RPMI8226 (cell line): ENCODE measurements around the gene CHRM2.

Experiments
- DNase-seq: peaks from one replicate; pipeline ENCODE4 v3.0.0-alpha.2; 2015

Gene CHRM2

GRCh38 chr7:136897676-136898075, 29.2 kb downstream of the CHRM2 start:
- no peak for DNase-seq

GRCh38 chr7:136900005-136900404, 31.6 kb downstream of the CHRM2 start:
- no peak for DNase-seq

- DNase-seq, result no peak
Observed at GRCh38 chr7:136910771-136911170, 42.3 kb downstream of the CHRM2 start.

- DNase-seq, result peak; percentile 4
Observed at GRCh38 chr7:136911344-136911743, 42.9 kb downstream of the CHRM2 start.

GRCh38 chr7:136912339-136912738, 43.9 kb downstream of the CHRM2 start:
- DNase-seq, result no peak

GRCh38 chr7:136914016-136914415, 45.6 kb downstream of the CHRM2 start:
- DNase-seq, result no peak

- DNase-seq, result no peak
Observed at GRCh38 chr7:136919820-136920219, 51.4 kb downstream of the CHRM2 start.

GRCh38 chr7:136923111-136923667, 54.7 kb downstream of the CHRM2 start:
- no peak for DNase-seq

GRCh38 chr7:136925044-136925443, 56.6 kb downstream of the CHRM2 start:
- no peak for DNase-seq

- DNase-seq, result no peak
Observed at GRCh38 chr7:136925556-136925955, 57.1 kb downstream of the CHRM2 start.

GRCh38 chr7:136931169-136931867, 62.9 kb downstream of the CHRM2 start:
- no peak for DNase-seq

GRCh38 chr7:136937436-136937835, 69.0 kb downstream of the CHRM2 start:
- DNase-seq, result no peak

GRCh38 chr7:136938476-136938875, 70.0 kb downstream of the CHRM2 start:
- no peak for DNase-seq

GRCh38 chr7:136940122-136940521, 71.7 kb downstream of the CHRM2 start:
- DNase-seq, result no peak

GRCh38 chr7:136940917-136941316, 72.5 kb downstream of the CHRM2 start:
- DNase-seq, result no peak

GRCh38 chr7:136941816-136942215, 73.4 kb downstream of the CHRM2 start:
- DNase-seq, result no peak

GRCh38 chr7:136942401-136942800, 73.9 kb downstream of the CHRM2 start:
- DNase-seq, result no peak

- DNase-seq, result no peak
Observed at GRCh38 chr7:136942994-136943393, 74.5 kb downstream of the CHRM2 start.

- no peak for DNase-seq
Observed at GRCh38 chr7:136947347-136947746, 78.9 kb downstream of the CHRM2 start.

- no peak for DNase-seq
Observed at GRCh38 chr7:136950331-136950730, 81.9 kb downstream of the CHRM2 start.

GRCh38 chr7:136953386-136953785, 84.9 kb downstream of the CHRM2 start:
- DNase-seq, result no peak

- DNase-seq, result no peak
Observed at GRCh38 chr7:136956232-136956631, 87.8 kb downstream of the CHRM2 start.

- DNase-seq, result no peak
Observed at GRCh38 chr7:136956671-136957070, 88.2 kb downstream of the CHRM2 start.

GRCh38 chr7:136957391-136957790, 88.9 kb downstream of the CHRM2 start:
- no peak for DNase-seq

- DNase-seq, result no peak
Observed at GRCh38 chr7:136958016-136958415, 89.6 kb downstream of the CHRM2 start.
